ENCODE data around the gene ECE1. TPM values are rescaled to one million over a fixed set of nuclear protein-coding genes. Genes with fewer than 3 reads are reported as not detected.
A peak's percentile ranks its signal among the peaks of the same experiment; 100 is the strongest.

The ECE1 gene
- total RNA-seq, 1 donor from 2014 or later: 90.9 TPM

GRCh38 chr1:21327566-21328323, 37.5 kb upstream of the ECE1 start:
- Histone ChIP-seq H3K4me1 (peaks cover 72% of the 10 kb centered on the region), H3K4me3 (no peak overlapping the region), H3K9me3 (no peaks in the 10 kb centered on the region), H3K27ac (no peak overlapping the region), H3K36me3 (no peaks in the 10 kb centered on the region), H3K27me3 (ENCODE audit: low read depth) (no peaks in the 10 kb centered on the region)
- DNase-seq (no peak), ATAC-seq (no peak)
- no peak for TF ChIP-seq CTCF (IDR thresholded peaks at IDR 0.05)
- intact Hi-C loops (cut with DNase I): no loop called here

DNA sequence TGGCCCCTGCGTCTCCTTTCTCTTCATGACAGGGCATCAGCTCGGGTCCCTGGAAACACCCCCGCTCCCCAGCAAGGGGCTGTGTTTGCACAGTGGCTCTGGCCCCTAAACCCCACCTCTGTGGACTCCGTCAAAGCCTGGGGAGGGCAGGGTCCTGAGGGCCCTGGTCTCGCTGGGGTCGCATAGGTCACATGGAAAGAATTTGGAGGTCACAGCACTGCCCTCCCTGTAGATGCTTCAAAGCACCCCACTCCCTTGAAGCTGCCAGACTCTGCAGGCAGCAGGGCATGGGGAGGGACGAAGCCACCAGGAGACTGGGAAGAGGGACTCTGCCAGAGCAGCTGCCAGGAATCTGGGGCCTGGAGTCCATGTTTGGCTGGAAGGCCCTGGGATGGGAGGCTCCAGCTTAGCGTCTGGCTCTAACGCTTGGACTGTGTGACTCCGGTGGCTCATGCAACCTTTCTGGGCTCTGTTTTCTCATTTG, 36.6 kb upstream of the ECE1 start:
- Histone ChIP-seq H3K36me3 (no peaks in the 10 kb centered on the region), H3K27ac (peak overlapping the region; percentile 41), H3K4me1 (peaks cover 75% of the 10 kb centered on the region), H3K4me3 (no peak overlapping the region), H3K27me3 (ENCODE audit: low read depth) (no peaks in the 10 kb centered on the region), H3K9me3 (no peaks in the 10 kb centered on the region)
- ATAC-seq: no peak
- no peak for DNase-seq
- intact Hi-C loops (cut with DNase I): no loop called here
- no peak for TF ChIP-seq CTCF (IDR thresholded peaks at IDR 0.05)

DNA sequence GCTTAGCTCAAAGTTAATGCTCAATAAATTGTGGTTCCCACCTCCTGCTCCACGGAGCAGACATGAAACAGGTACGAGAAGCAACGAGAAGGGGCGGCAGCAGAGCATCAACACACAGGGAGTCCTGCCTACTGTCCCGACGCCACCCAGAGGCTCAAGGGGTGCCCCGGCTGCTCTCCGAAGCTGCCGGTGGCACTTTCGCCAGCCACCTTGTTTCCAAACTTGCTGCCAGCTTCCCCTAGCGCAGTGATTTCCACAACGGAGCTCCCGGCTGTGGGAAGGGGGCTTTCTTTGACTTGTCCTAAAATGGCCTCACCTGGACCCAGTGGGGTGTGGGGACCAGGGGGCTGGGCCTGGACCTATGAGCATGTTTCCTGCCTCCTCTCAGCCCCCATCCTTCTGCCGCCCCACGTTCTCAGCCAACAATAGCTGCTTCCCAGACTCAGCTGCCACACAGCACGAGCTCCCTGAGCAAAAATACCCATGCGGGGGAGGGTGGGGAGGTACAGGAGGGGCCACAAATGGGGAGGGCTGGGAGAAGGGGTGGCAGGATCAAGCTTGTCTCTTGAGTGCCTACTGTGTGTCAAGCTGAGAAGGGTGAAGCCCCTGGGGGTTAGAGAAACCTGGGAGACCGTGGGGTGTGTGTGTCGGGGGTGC, 35.6 kb upstream of the ECE1 start:
- Histone ChIP-seq H3K27ac (peak overlapping the region; percentile 83), H3K4me3 (no peak overlapping the region), H3K27me3 (ENCODE audit: low read depth) (no peaks in the 10 kb centered on the region), H3K9me3 (no peaks in the 10 kb centered on the region), H3K36me3 (no peaks in the 10 kb centered on the region), H3K4me1 (peaks cover 76% of the 10 kb centered on the region)
- TF ChIP-seq CTCF (IDR thresholded peaks at IDR 0.05): no peak
- intact Hi-C loops (cut with DNase I): no loop called here
- DNase-seq: no peak
- no peak for ATAC-seq

DNA sequence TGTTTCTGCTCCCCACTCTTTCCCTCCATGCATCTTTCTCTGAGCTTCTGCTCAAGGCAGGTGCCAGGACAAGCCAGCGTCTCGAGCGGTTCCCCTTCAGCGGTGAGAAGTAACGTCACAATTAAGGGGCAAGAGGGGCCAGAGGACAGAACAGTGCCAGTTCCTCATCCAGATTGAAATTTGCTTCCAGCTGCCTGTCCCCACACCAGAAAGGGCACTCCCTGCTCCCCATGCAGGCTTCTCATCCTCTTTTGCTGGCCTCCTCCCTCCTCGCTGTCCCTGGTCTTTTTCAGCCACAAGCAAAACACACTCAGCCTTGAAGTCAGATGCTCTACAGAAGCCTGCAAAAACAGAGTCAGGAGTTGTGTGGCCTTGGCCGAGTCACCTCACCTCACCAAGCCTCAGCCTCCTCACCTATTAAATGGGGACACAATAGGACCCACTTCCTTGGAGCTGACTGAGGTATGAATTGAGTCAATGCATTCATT, 35.0 kb upstream of the ECE1 start:
- intact Hi-C loops (cut with DNase I): no loop called here
- H3K4me3 ChIP-seq: no peak overlapping the region
- TF ChIP-seq CTCF (IDR thresholded peaks at IDR 0.05): no peak
- no peaks in the 10 kb centered on the region for H3K36me3 ChIP-seq
- H3K9me3 ChIP-seq: no peaks in the 10 kb centered on the region
- peaks cover 75% of the 10 kb centered on the region for H3K4me1 ChIP-seq
- H3K27me3 ChIP-seq (ENCODE audit: low read depth): no peaks in the 10 kb centered on the region
- DNase-seq: peak; percentile 57
- H3K27ac ChIP-seq: peak overlapping the region; percentile 83
- peak in 1 of 2 donors; percentile 1 for ATAC-seq

GRCh38 chr1:21324368-21325141, 34.3 kb upstream of the ECE1 start:
- intact Hi-C loops (cut with DNase I): no loop called here
- Histone ChIP-seq H3K27ac (peak overlapping the region; percentile 83), H3K4me1 (peaks cover 81% of the 10 kb centered on the region), H3K4me3 (peak overlapping the region; percentile 12), H3K27me3 (ENCODE audit: low read depth) (no peaks in the 10 kb centered on the region), H3K36me3 (no peaks in the 10 kb centered on the region), H3K9me3 (no peaks in the 10 kb centered on the region)
- ATAC-seq (peak; percentile 87 to 91), DNase-seq (peak; percentile 84)
- TF ChIP-seq CTCF (IDR thresholded peaks at IDR 0.05): no peak
